GM18858 (cell line): ENCODE results near the gene TNXB.

Source experiments
- ATAC-seq: cut with Tn5 transposase; IDR thresholded peaks from one replicate; pipeline ENCODE4 v1.9.1; 2021; ENCODE audit not compliant: unreplicated experiment

Gene TNXB, protein sequence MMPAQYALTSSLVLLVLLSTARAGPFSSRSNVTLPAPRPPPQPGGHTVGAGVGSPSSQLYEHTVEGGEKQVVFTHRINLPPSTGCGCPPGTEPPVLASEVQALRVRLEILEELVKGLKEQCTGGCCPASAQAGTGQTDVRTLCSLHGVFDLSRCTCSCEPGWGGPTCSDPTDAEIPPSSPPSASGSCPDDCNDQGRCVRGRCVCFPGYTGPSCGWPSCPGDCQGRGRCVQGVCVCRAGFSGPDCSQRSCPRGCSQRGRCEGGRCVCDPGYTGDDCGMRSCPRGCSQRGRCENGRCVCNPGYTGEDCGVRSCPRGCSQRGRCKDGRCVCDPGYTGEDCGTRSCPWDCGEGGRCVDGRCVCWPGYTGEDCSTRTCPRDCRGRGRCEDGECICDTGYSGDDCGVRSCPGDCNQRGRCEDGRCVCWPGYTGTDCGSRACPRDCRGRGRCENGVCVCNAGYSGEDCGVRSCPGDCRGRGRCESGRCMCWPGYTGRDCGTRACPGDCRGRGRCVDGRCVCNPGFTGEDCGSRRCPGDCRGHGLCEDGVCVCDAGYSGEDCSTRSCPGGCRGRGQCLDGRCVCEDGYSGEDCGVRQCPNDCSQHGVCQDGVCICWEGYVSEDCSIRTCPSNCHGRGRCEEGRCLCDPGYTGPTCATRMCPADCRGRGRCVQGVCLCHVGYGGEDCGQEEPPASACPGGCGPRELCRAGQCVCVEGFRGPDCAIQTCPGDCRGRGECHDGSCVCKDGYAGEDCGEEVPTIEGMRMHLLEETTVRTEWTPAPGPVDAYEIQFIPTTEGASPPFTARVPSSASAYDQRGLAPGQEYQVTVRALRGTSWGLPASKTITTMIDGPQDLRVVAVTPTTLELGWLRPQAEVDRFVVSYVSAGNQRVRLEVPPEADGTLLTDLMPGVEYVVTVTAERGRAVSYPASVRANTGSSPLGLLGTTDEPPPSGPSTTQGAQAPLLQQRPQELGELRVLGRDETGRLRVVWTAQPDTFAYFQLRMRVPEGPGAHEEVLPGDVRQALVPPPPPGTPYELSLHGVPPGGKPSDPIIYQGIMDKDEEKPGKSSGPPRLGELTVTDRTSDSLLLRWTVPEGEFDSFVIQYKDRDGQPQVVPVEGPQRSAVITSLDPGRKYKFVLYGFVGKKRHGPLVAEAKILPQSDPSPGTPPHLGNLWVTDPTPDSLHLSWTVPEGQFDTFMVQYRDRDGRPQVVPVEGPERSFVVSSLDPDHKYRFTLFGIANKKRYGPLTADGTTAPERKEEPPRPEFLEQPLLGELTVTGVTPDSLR (N-terminal part only)

GRCh38 chr6:32109114-32109764 is at the start of gene TNXB:
Gene TNXB, minus strand, starts transcription at chr6:32109338. Its CDS starts 11,140 bp downstream, at chr6:32098198.
- no peak for ATAC-seq

DNA sequence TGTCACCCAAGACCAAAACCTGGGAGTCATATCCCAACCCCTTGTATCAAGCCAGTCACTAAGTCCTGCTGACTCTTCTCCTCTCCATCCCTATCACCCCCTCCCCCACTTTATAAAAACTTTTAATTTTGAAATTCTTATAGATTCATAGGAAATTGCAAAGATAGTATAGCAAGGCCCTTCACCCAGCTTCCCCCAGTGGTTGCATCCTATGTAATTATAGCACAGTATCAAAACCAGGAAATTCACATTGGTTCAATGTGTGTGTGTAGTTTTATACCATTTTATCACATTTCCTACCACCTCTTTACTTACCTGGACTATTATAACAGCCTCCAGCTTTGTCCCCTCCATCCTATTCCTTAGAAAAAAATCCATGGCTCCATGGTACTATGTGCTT is 48.9 kb upstream of the TNXB start:
- ATAC-seq, result no peak

GRCh38 chr6:32156891-32157290 is 47.8 kb upstream of the TNXB start:
- no peak for ATAC-seq

GRCh38 chr6:32154514-32155161 is 45.5 kb upstream of the TNXB start:
- no peak for ATAC-seq

- ATAC-seq, result no peak
These were observed 44.7 kb upstream of the TNXB start, which contains the start of gene PPT2 for GRCh38 chr6:32153564-32154513. Gene PPT2, plus strand, starts transcription at chr6:32154141. Its CDS starts 454 bp downstream, at chr6:32154595.

DNA sequence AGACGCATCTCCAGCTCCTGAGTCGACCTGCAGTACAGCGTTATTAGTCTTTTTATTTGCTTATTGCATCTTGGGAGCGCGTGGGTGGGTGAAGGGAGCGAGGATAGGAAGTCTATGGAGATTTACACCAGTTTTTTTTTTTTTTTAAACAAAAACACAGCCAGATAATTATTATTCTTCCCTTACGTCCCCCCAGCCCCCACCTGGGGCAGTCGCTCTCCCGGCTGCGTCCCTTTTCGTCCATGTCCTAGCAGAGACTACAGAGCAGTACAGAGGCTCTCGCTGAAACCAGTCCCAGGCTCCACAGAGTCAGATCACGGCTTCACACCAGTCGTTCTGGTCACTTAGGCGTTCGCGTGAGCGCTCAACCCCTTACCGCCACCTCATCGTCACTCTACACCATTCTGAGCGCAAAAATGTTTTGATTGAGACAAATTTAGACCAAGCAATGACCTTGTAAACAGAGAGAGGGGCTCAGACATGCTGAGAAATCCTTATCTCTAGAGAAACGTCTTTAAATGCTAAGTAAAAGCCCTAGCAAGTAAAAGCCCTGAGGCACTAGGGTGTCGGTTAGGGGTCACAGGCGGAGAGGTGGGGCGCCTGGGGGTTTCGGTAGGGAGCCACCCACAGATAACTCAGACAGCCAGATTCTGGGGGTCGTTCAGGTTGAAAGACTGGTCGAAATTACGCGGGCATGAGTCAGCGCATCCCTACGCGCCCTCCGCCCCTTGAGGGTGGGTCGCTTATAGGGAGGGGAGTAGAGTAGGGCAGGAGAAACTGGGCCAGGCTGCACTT is 43.8 kb upstream of the TNXB start:
- ATAC-seq, result no peak

- ATAC-seq, result no peak
These were observed 43.0 kb upstream of the TNXB start, which contains the start of gene PRRT1 for GRCh38 chr6:32151863-32152768. Gene PRRT1, minus strand, starts transcription at chr6:32151939. Its CDS starts 112 bp downstream, at chr6:32151827.

DNA sequence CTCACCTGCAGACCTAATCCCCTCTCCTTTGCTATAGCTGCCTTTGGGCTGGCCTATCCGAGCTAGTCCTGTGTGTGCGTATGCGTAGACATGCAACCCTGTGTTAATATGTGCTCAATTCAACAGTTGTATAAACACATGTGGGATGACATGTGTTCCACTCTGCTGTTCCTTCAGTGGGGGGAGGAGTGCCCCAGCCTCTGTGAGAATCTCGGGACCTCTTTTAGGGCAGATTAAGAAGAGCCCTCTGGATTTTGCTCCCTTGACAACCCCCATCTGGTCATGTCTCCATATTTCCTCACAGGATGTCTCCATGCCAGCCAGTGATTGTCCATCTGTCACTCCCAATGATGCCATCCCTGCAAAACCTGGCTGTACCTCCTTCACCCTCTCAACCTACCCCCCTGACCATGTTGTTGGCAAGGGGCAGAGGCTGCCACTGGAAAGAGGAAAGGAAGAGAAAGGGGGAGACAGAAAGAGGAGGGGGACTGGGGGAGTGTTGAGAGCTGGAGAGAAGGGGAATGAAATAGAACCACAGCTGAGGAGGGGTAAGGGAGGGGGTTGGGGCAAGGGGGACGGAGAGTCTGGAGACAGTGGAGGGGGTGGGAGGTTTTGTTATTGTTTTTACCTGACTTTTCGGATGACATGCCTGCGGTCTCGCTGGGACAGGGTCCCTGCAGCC is 42.2 kb upstream of the TNXB start:
- ATAC-seq, result no peak

DNA sequence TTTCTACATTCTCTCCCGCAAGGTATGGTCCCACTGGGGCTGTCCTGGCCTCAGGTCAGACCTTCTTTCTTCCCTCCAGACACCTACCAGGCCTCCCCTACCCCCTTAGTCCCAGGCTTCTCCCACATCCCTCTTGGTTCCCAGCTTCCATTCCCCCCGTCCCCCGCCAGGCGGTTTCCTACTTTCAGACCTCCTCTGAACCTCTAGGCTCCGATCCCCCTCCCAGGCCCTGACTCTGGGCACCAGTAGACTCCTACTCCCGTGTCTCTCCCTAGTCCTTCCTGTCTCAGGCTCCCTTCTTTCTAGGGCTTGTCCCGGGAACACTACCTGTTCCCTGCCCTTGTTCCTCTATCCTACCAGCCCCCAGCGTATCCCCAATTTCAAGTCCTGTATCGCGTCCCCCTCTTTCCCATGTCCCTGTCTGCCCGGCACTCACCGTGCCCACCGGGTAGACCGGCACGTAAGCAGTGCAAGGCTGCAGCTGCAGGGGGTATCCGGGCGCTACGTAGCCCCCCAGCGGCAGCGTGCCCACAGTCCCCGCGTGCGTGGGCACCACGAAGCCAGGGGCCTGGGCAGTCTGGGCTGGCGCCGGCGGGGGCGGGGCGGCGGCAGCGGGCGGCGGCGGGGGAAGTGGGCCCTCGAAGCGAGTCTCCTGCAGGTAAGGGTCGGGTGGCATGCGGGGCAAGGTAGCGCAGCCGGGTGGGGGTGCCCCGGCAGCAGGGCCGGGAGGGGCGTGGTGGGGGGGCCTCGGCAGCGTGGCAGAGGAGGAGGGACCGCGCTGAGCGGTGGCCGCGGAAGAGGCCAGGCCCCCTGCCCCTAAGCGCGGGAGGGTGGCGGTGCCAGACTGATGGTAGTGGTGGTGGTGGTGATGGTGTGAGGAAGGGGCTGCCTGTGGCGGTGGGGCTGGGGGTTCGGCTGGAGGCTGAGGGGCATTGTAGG is 41.1 kb upstream of the TNXB start:
- ATAC-seq, result no peak

GRCh38 chr6:32149092-32149755 is 40.1 kb upstream of the TNXB start:
- no peak for ATAC-seq

GRCh38 chr6:32148289-32149091 is 39.4 kb upstream of the TNXB start:
- no peak for ATAC-seq

DNA sequence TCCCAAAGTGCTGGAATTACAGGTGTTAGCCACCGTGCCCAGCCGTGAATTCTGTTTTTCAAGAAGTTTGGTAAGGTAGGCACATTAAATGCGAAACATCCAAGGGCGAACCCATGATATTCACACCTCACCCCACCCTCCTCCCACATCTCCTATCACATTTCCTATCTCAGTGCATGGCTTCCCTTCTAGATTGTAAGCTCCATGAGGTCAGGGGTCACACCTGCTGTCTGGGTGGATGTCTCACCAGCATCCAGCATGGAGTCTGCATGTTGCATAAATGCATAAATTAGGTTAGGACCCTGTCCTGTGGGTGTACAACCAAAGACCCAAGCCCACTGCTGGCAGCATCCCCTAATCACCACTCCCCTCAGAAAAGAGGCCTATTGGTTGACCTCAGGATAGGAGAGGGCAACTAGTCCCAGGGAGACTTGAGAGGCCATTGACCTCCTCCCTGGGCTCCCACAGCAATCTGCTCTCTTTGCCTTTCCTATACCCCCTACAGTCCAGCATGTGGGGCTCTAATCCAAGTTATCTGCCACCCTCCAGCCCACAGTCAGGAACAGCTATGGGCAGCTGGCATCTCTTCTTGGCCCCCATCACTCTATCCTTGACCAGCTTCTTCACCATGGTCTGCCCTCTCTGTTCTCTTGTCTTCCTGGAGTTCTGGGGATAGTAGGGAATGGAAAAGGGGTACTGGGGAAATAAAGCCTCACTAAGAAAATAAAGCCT is 38.4 kb upstream of the TNXB start:
- ATAC-seq, result no peak

DNA sequence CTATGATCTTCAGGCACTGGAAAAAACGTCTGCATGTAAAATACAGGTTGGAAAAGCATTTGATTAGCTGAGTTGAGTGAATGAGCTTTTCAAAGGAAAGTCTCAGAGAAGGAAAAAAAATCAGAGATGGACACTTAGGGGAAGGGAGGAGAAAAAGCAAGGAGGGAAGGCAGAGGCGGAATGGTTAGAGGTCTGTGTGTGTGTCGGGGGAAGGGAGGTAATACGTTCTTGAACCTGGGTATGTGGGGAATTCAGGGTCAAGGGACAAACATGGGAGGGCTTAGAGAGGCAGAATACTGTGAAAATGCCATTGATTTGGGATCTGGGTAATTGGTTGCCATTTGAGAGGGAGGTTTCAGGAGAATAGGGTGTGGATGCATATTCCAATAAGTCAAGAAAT is 37.5 kb upstream of the TNXB start:
- no peak for ATAC-seq
